WERI-Rb-1 (cell line): Measurements from ENCODE around the gene LYVE1.

Experiments
- DNase-seq: peaks from one replicate; pipeline ENCODE4 v3.0.0-alpha.2; 2020
- H3K27ac ChIP-seq: fragments of 250-450 bp; sonication (Bioruptor Pico); 2 replicates; pipeline ENCODE4 v1.5.1; 2020; ENCODE audit warnings: mild to moderate bottlenecking, moderate library complexity
- H3K27me3 ChIP-seq: fragments of 250-450 bp; sonication (Bioruptor Pico); 2 replicates; pipeline ENCODE4 v1.5.1; 2021; ENCODE audit warnings: mild to moderate bottlenecking, low read depth, moderate library complexity; ENCODE audit not compliant: insufficient read depth, severe bottlenecking
- H3K36me3 ChIP-seq: fragments of 250-450 bp; sonication (Bioruptor Pico); 2 replicates; pipeline ENCODE4 v1.5.1; 2020; ENCODE audit warnings: mild to moderate bottlenecking, moderate library complexity
- H3K4me3 ChIP-seq: 2 replicates; pipeline ENCODE4 v1.5.1; 2011; ENCODE audit warnings: low read depth, mild to moderate bottlenecking, control low read depth, low read length
- H3K9me3 ChIP-seq: fragments of 250-450 bp; sonication (Bioruptor Pico); 2 replicates; pipeline ENCODE4 v1.5.1; 2021; ENCODE audit warnings: mild to moderate bottlenecking, moderate library complexity; ENCODE audit not compliant: severe bottlenecking
- CTCF ChIP-seq: IDR thresholded peaks from 2 replicates; pipeline ENCODE4 v1.5.1; 2011; ENCODE audit warnings: low read depth, mild to moderate bottlenecking, control low read depth, inconsistent platforms, low read length

The LYVE1 gene

GRCh38 chr11:10607462-10608132, 39.1 kb upstream of the LYVE1 start:
- H3K4me3 ChIP-seq: no peak overlapping the region
- no peak for TF ChIP-seq CTCF
- no peak overlapping the region for H3K27ac ChIP-seq
- no peaks in the 10 kb centered on the region for H3K27me3 ChIP-seq
- H3K9me3 ChIP-seq: no peaks in the 10 kb centered on the region
- no peak for DNase-seq
- H3K36me3 ChIP-seq: no peaks in the 10 kb centered on the region

GRCh38 chr11:10606536-10607208, 38.2 kb upstream of the LYVE1 start:
- Histone ChIP-seq H3K9me3 (no peaks in the 10 kb centered on the region), H3K27ac (no peak overlapping the region)
- TF ChIP-seq CTCF: no peak

GRCh38 chr11:10605941-10606381, 37.5 kb upstream of the LYVE1 start:
- no peak for TF ChIP-seq CTCF
- Histone ChIP-seq H3K27ac (no peak overlapping the region), H3K36me3 (no peaks in the 10 kb centered on the region), H3K4me3 (no peak overlapping the region), H3K27me3 (no peaks in the 10 kb centered on the region), H3K9me3 (no peaks in the 10 kb centered on the region)
- DNase-seq: no peak

More at GRCh38 chr11:10606536-10607208, 38.2 kb upstream of the LYVE1 start:
- Histone ChIP-seq H3K4me3 (no peak overlapping the region), H3K27me3 (no peaks in the 10 kb centered on the region), H3K36me3 (no peaks in the 10 kb centered on the region)
- DNase-seq: no peak

GRCh38 chr11:10604798-10605197, 36.3 kb upstream of the LYVE1 start:
- TF ChIP-seq CTCF: no peak
- Histone ChIP-seq H3K36me3 (no peaks in the 10 kb centered on the region), H3K27me3 (no peaks in the 10 kb centered on the region), H3K27ac (no peak overlapping the region), H3K4me3 (no peak overlapping the region), H3K9me3 (no peaks in the 10 kb centered on the region)
- DNase-seq: no peak

GRCh38 chr11:10604340-10604748, 35.9 kb upstream of the LYVE1 start:
- Histone ChIP-seq H3K27ac (no peak overlapping the region), H3K27me3 (no peaks in the 10 kb centered on the region), H3K36me3 (no peaks in the 10 kb centered on the region), H3K9me3 (no peaks in the 10 kb centered on the region), H3K4me3 (no peak overlapping the region)
- DNase-seq: no peak
- no peak for TF ChIP-seq CTCF
